Liver (tissue), 9 donors: Measurements from ENCODE around the gene ALS2CL. TPM values are rescaled to one million over a fixed set of nuclear protein-coding genes. Genes with fewer than 3 reads are reported as not detected.

ENCODE experiments used
- DNase-seq: peaks from one replicate; pipeline ENCODE4 v3.0.0-alpha.2; 2017; ENCODE audit warnings: low spot score
- H3K27ac ChIP-seq, 2 donors: one replicate each; pipeline ENCODE4 v1.7.0; 2013; ENCODE audit warnings: inconsistent platforms in 2 of 2, low read length in 2 of 2, control low read depth in 1 of 2, low read depth in 1 of 2, mild to moderate bottlenecking in 1 of 2
- H3K27me3 ChIP-seq, 4 donors: one replicate each; pipeline versions ENCODE4 v1.6.1 to v1.7.0; 2013; ENCODE audit warnings: low read length in 3 of 4, inconsistent platforms in 1 of 4, mild to moderate bottlenecking in 1 of 4, moderate library complexity in 1 of 4; ENCODE audit not compliant: control insufficient read depth in 4 of 4, insufficient read depth in 4 of 4
- H3K36me3 ChIP-seq, 4 donors: one replicate each; pipeline versions ENCODE4 v1.6.1 to v1.7.0; 2013; ENCODE audit warnings: low read length in 3 of 4, mild to moderate bottlenecking in 3 of 4, low read depth in 1 of 4, moderate library complexity in 1 of 4; ENCODE audit not compliant: control insufficient read depth in 4 of 4, insufficient read depth in 3 of 4
- H3K4me1 ChIP-seq, 4 donors: one replicate each; pipeline versions ENCODE4 v1.6.1 to v1.7.0; 2013; ENCODE audit warnings: low read length in 3 of 4, mild to moderate bottlenecking in 3 of 4, moderate library complexity in 1 of 4; ENCODE audit not compliant: control insufficient read depth in 4 of 4, insufficient read depth in 4 of 4
- H3K4me3 ChIP-seq, 3 donors: one replicate each; pipeline versions ENCODE4 v1.6.1 to v1.7.0; 2013; ENCODE audit warnings: low read length in 3 of 3, control low read depth in 1 of 3, low read depth in 1 of 3, mild to moderate bottlenecking in 1 of 3
- H3K9ac ChIP-seq, 2 donors: one replicate each; pipeline ENCODE4 v1.7.0; 2013; ENCODE audit warnings: low read length in 2 of 2, mild to moderate bottlenecking in 2 of 2, moderate library complexity in 2 of 2, control low read depth in 1 of 2, low read depth in 1 of 2
- H3K9me3 ChIP-seq, 4 donors: one replicate each; pipeline versions ENCODE4 v1.6.1 to v1.7.0; 2013; ENCODE audit warnings: low read length in 3 of 4; ENCODE audit not compliant: control insufficient read depth in 4 of 4
- ATF3 ChIP-seq: IDR thresholded peaks from 2 replicates; pipeline ENCODE4 v1.6.1; 2016; ENCODE audit warnings: antibody characterized with exemption
- CTCF ChIP-seq: fragments of 150-350 bp; IDR thresholded peaks from 2 replicates; pipeline ENCODE4 v1.5.1; 2017; ENCODE audit warnings: improper control_type of control experiment, low read depth, low read length; ENCODE audit not compliant: missing input control
- EGR1 ChIP-seq, 2 donors: IDR thresholded peaks; 2 replicates each; pipeline ENCODE4 v1.6.1; 2016 to 2018; ENCODE audit warnings: antibody characterized with exemption in 2 of 2, low read depth in 2 of 2
- FOXA1 ChIP-seq: IDR thresholded peaks from 2 replicates; pipeline ENCODE4 v1.6.1; 2016; ENCODE audit warnings: antibody characterized with exemption
- FOXA2 ChIP-seq: IDR thresholded peaks from 2 replicates; pipeline ENCODE4 v1.6.1; 2016; ENCODE audit warnings: antibody characterized with exemption
- GABPA ChIP-seq, 2 donors: IDR thresholded peaks in 1 of 2; conservative IDR thresholded peaks in 1 of 2; 2 replicates each; pipeline ENCODE4 v1.6.1; 2016; ENCODE audit warnings: antibody characterized with exemption in 2 of 2, mild to moderate bottlenecking in 1 of 2, moderate library complexity in 1 of 2
- HNF4A ChIP-seq, 2 donors: conservative IDR thresholded peaks; 2 replicates each; pipeline ENCODE4 v1.6.1; 2016; ENCODE audit warnings: antibody characterized with exemption in 2 of 2, mild to moderate bottlenecking in 2 of 2
- HNF4G ChIP-seq: IDR thresholded peaks from 2 replicates; pipeline ENCODE4 v1.6.1; 2016; ENCODE audit warnings: antibody characterized with exemption
- JUND ChIP-seq, 2 donors: IDR thresholded peaks; 2 replicates each; pipeline ENCODE4 v1.6.1; 2016; ENCODE audit warnings: antibody characterized with exemption in 2 of 2
- MAX ChIP-seq: IDR thresholded peaks from 2 replicates; pipeline ENCODE4 v1.6.1; 2016; ENCODE audit warnings: antibody characterized with exemption
- NR2F2 ChIP-seq: IDR thresholded peaks from 2 replicates; pipeline ENCODE4 v1.6.1; 2016; ENCODE audit warnings: antibody characterized with exemption
- RAD21 ChIP-seq, 2 donors: IDR thresholded peaks; 2 replicates each; pipeline ENCODE4 v1.6.1; 2016; ENCODE audit warnings: antibody characterized with exemption in 2 of 2, mild to moderate bottlenecking in 2 of 2
- REST ChIP-seq: IDR thresholded peaks from 2 replicates; pipeline ENCODE4 v1.6.1; 2016; ENCODE audit warnings: antibody characterized with exemption, mild to moderate bottlenecking
- RXRA ChIP-seq, 2 donors: IDR thresholded peaks; 2 replicates each; pipeline ENCODE4 v1.6.1; 2017 to 2018; ENCODE audit warnings: antibody characterized with exemption in 2 of 2, mild to moderate bottlenecking in 1 of 2
- SP1 ChIP-seq: IDR thresholded peaks from 2 replicates; pipeline ENCODE4 v1.6.1; 2018; ENCODE audit warnings: antibody characterized with exemption, mild to moderate bottlenecking
- TAF1 ChIP-seq: conservative IDR thresholded peaks from 2 replicates; pipeline ENCODE4 v1.6.1; 2016; ENCODE audit warnings: antibody characterized with exemption, mild to moderate bottlenecking
- YY1 ChIP-seq: IDR thresholded peaks from 2 replicates; pipeline ENCODE4 v1.6.1; 2016; ENCODE audit warnings: antibody characterized with exemption, mild to moderate bottlenecking
- ZBTB33 ChIP-seq: IDR thresholded peaks from 2 replicates; pipeline ENCODE4 v1.6.1; 2016; ENCODE audit warnings: antibody characterized with exemption
- WGBS: extraction: QIAGEN DNeasy Blood & Tissue Kit; methylation state at CpG from one replicate; pipeline ENCODE4 v1.1.7; 2013; 5-methylcytosine and 5-hydroxymethylcytosine counted together
- polyA plus RNA-seq, 2 donors: library from polyadenylated mRNA; stranded (reverse) in 1 of 2; unstranded in 1 of 2; fragments of 200-250 nt in 1 of 2; fragments of >200 nt in 1 of 2; fragmentation: Nextera tagmentation in 1 of 2; extraction: Ambion mirVana in 1 of 2; gene quantifications; one replicate each; pipeline versions ENCODE4 v1.2.1 to v1.2.3, GENCODE V29; 2013 to 2015
- total RNA-seq, 2 donors: library from RNA; depleted of rRNA; stranded (reverse); fragments of >200 nt; gene quantifications; one replicate each; pipeline ENCODE4 v1.2.3, GENCODE V29; 2014
- donor health status: healthy.
- donor health status: healthy.
- donor health status: healthy.
- donor health status: healthy.
- donor health status: healthy.

ALS2CL gene
- total and polyA plus RNA-seq, 4 donors, result 0.51 to 22.9 (median 5.7) TPM

- DNase-seq, result no peak
- Histone ChIP-seq H3K27me3 (no peaks in the 10 kb centered on the region), H3K4me1 (peaks cover 0 to 11% (median 8%) of the 10 kb centered on the region in 4 donors), H3K27ac (no peak overlapping the region), H3K36me3 (no peaks in the 10 kb centered on the region), H3K9ac (no peak overlapping the region), H3K9me3 (no peaks in the 10 kb centered on the region), H3K4me3 (no peak overlapping the region)
- 91% methylated on average over 4 of the region's 4 CpGs for WGBS
- TF ChIP-seq RXRA (IDR thresholded peaks at IDR 0.05), result no peak
- TF ChIP-seq REST, result no peak
- TF ChIP-seq JUND (IDR thresholded peaks at IDR 0.05), result no peak
- no peak for TF ChIP-seq MAX
- no peak for TF ChIP-seq ZBTB33
- TF ChIP-seq EGR1 (IDR thresholded peaks at IDR 0.05; ENCODE audit: low read depth in 2 of 2), result no peak
- TF ChIP-seq NR2F2, result no peak
- TF ChIP-seq TAF1, result no peak
- no peak for TF ChIP-seq GABPA (IDR thresholded peaks at IDR 0.05 in 1 of 2, conservative IDR thresholded peaks at IDR 0.05 in 1 of 2)
- no peak for TF ChIP-seq RAD21 (IDR thresholded peaks at IDR 0.05)
- TF ChIP-seq CTCF, result no peak
- TF ChIP-seq SP1, result no peak
- TF ChIP-seq ATF3, result no peak
- no peak for TF ChIP-seq FOXA1
- no peak for TF ChIP-seq HNF4A (conservative IDR thresholded peaks at IDR 0.05)
- TF ChIP-seq FOXA2, result no peak
- no peak for TF ChIP-seq HNF4G
- TF ChIP-seq YY1, result no peak
These were observed 67.4 kb downstream of the ALS2CL start for GRCh38 chr3:46626039-46626438.
